Transverse colon (tissue), 4 donors: ENCODE measurements around the gene USP48. TPM values are rescaled to one million over a fixed set of nuclear protein-coding genes. Genes with fewer than 3 reads are reported as not detected.
"Not testable (repeated sequence)": the region's sequence is repeated elsewhere in the genome, so short reads cannot be mapped to it uniquely, and the experiment has no call there.

ENCODE experiments used
- DNase-seq: peaks from one replicate; pipeline ENCODE4 v3.0.0-alpha.2; 2019
- H3K27ac ChIP-seq, 4 donors: fragments of 200-600 bp; sonication (generic); 2 replicates each; pipeline ENCODE4 v1.5.1; 2016 to 2018; ENCODE audit warnings: inconsistent platforms in 4 of 4
- H3K27me3 ChIP-seq: fragments of 200-600 bp; sonication (generic); 2 replicates; pipeline ENCODE4 v1.5.1; 2017; ENCODE audit warnings: inconsistent platforms
- H3K36me3 ChIP-seq, 4 donors: fragments of 200-600 bp; sonication (generic); 2 replicates each; pipeline ENCODE4 v1.5.1; 2017 to 2019; ENCODE audit warnings: inconsistent platforms in 4 of 4
- H3K4me1 ChIP-seq, 4 donors: fragments of 200-600 bp; sonication (generic); 2 replicates each; pipeline ENCODE4 v1.5.1; 2017 to 2020; ENCODE audit warnings: inconsistent platforms in 4 of 4
- H3K4me3 ChIP-seq, 4 donors: fragments of 200-600 bp; sonication (generic); 1 replicate in 1 of 4; 2 replicates in 3 of 4; pipeline versions ENCODE4 v1.5.1 to v1.6.1; 2017 to 2019; ENCODE audit warnings: inconsistent platforms in 4 of 4
- H3K9me3 ChIP-seq, 2 donors: fragments of 200-600 bp; sonication (generic); 2 replicates each; pipeline ENCODE4 v1.5.1; 2017 to 2019; ENCODE audit warnings: inconsistent platforms in 2 of 2
- CTCF ChIP-seq, 5 experiments: fragments of 200-600 bp in 3 of 5; fragments of 450-650 bp in 2 of 5; sonication (generic) in 3 of 5; IDR thresholded peaks; 1 replicate in 2 of 5; 2 replicates in 3 of 5; pipeline ENCODE4 v1.5.1; 2016 to 2017; ENCODE audit warnings: antibody characterized with exemption in 5 of 5, inconsistent platforms in 3 of 5, mild to moderate bottlenecking in 2 of 5, moderate library complexity in 1 of 5
- EP300 ChIP-seq: sonication (generic); formaldehyde crosslinking; IDR thresholded peaks from one replicate; pipeline ENCODE4 v1.6.1; 2017; ENCODE audit warnings: antibody characterized with exemption, low read depth
- POLR2A ChIP-seq: fragments of 450-650 bp; IDR thresholded peaks from one replicate; pipeline ENCODE4 v1.6.1; 2016; ENCODE audit warnings: antibody characterized with exemption, mild to moderate bottlenecking, moderate library complexity
- POLR2AphosphoS5 ChIP-seq, 3 donors: sonication (generic); formaldehyde crosslinking; IDR thresholded peaks; one replicate each; pipeline ENCODE4 v1.6.1; 2016; ENCODE audit warnings: antibody characterized with exemption in 3 of 3
- WGBS, 2 donors: methylation state at CpG; one replicate each; pipeline ENCODE4 v1.1.5; 2018; ENCODE audit warnings: low coverage in 1 of 2; 5-methylcytosine and 5-hydroxymethylcytosine counted together
- in situ Hi-C, 4 donors: fragments of 200-750 bp; cut with MboI; loops; one replicate each; pipeline versions ENCODE4 v1.15.0 to v1.15.1; 2017; ENCODE audit warnings: low sequenced_read_pairs in 3 of 4, low pct_ligation_motif_present in 1 of 4, low pct_unique_long_range_greater_than_20kb in 1 of 4
- intact Hi-C: fragments of 100-400 bp; cut with DNase I; formaldehyde crosslinking; loops from one replicate; pipeline ENCODE4 v1.15.1; 2023; ENCODE audit warnings: low total_unique reads
- total RNA-seq, 4 donors: library from RNA; depleted of rRNA; stranded (reverse); fragments of >200 nt; gene quantifications; one replicate each; pipeline ENCODE4 v1.1.0, GENCODE V29; 2016

USP48 gene
- total RNA-seq, 4 donors from 2014 or later, result 48.4 to 87.3 (median 51.4) TPM

DNA sequence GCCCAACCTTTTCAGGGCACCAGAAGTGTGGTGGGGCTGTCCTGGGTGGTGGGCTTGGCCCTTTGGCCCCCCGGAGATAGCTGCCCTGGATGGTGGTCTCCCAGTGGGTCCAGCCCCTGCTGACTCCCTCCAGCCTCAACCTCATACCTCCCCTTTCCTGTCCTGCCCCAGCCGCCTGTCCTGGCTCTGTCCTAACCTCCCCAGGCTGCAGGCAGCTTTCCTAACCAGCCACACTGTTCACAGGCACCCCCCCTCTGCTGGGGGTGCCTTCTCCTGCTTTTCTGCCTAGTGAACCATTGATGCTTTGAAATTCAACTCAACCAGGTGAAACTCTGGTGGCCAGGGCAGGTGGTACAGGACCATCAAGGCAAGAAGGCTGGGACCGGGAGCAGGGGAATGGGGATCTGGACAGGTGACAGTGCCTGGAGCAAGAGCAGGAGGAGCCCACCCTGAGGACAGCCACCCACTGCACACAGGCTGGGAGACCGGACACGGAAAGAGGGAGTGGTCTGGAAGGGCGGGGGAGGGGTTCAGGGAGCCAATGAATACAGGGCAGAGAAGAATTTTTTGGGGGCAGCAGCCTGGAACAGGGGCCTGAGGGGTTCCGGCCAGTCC, 149.7 kb downstream of the USP48 start:
- peaks cover 6% of the 10 kb centered on the region for H3K27me3 ChIP-seq
- H3K4me1 ChIP-seq, result peaks cover 0 to 13% (median 10%) of the 10 kb centered on the region in 4 donors
- DNase-seq, result no peak
- TF ChIP-seq POLR2AphosphoS5 (IDR thresholded peaks at IDR 0.05), result no peak
- no peak for TF ChIP-seq CTCF (IDR thresholded peaks at IDR 0.05)
- no peak for TF ChIP-seq POLR2A
- no peak for TF ChIP-seq EP300
- in situ Hi-C loops, result no loop called here
- no peak overlapping the region for H3K4me3 ChIP-seq
- intact Hi-C loops, result no loop called here
- H3K9me3 ChIP-seq, result no peaks in the 10 kb centered on the region
- 43 to 66% methylated on average over 3 to 7 of the region's 7 CpGs for WGBS, 2 donors
- H3K36me3 ChIP-seq, result no peaks in the 10 kb centered on the region
- peak overlapping the region; percentile 41 to 69 (median 68) for H3K27ac ChIP-seq

- Histone ChIP-seq H3K27me3 (peaks cover 6% of the 10 kb centered on the region), H3K4me1 (peaks cover 0 to 13% (median 10%) of the 10 kb centered on the region in 4 donors), H3K4me3 (no peak overlapping the region), H3K27ac (peak overlapping the region; percentile 41 to 69 (median 68)), H3K9me3 (no peaks in the 10 kb centered on the region), H3K36me3 (no peaks in the 10 kb centered on the region)
- WGBS, 2 donors, result 42% methylated on average over 19 of the region's 19 CpGs; no CpG with 5 or more reads in 1 of the 2 donors
- intact Hi-C loops, result no loop called here
- in situ Hi-C loops, result no loop called here
- no peak for TF ChIP-seq EP300
- no peak for TF ChIP-seq POLR2A
- TF ChIP-seq CTCF (IDR thresholded peaks at IDR 0.05), result no peak
- TF ChIP-seq POLR2AphosphoS5 (IDR thresholded peaks at IDR 0.05), result no peak
- DNase-seq, result peak; percentile 68
Observed at GRCh38 chr1:21631944-21632887, 150.7 kb downstream of the USP48 start.

GRCh38 chr1:21631590-21631943, 151.4 kb downstream of the USP48 start:
- WGBS, 2 donors, result 85 to 90% methylated on average over 6 to 8 of the region's 8 CpGs
- H3K9me3 ChIP-seq, H3K4me3 ChIP-seq, intact Hi-C loops, in situ Hi-C loops, H3K36me3 ChIP-seq, DNase-seq, H3K27me3 ChIP-seq: not testable (repeated sequence)
- Histone ChIP-seq H3K27ac (peak overlapping the region; percentile 21 to 69 (median 54)), H3K4me1 (peaks cover 0 to 13% (median 10%) of the 10 kb centered on the region in 4 donors)

DNA sequence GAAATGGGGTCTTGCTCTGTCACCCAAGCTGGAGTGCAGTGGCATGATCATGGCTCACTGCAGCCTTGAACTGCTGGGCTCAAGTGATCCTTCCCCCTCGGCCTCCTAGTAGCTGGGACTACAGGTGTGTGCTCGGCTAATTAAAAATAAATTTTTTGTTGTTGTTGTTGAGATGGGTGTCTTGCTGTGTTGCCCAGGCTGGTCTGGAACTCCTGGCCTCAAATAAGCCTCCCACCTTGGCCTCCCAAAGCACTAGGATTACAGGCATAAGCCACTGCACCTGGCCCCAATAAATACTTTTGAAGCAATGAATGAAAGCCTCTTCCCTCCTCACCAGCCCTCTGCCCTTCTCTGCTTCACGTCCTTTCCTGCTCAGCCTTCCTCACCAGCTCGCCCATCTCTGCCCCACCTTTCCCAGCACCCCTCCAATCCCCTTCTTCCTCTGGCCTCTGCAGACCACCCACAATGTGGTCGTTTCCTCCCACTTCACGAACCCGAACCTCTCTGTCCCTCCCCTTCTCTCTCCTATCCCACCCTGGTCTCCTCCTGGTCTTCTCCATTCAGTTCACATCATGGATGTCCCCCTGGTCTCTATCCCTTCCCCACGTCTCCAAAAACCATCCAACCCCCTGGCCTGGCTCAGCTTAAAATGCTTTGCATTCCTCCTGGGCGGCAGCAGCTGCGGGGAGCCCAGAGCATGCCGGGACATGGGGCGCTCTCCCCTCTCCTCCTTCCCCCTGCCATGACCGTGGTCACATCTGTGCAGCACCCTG, 152.2 kb downstream of the USP48 start:
- intact Hi-C loops (no loop called here), in situ Hi-C loops (no loop called here)
- DNase-seq, result no peak
- Histone ChIP-seq H3K4me1 (peaks cover 0 to 13% (median 10%) of the 10 kb centered on the region in 4 donors), H3K36me3 (no peaks in the 10 kb centered on the region), H3K27ac (no peak overlapping the region), H3K9me3 (no peaks in the 10 kb centered on the region), H3K27me3 (peaks cover 6% of the 10 kb centered on the region), H3K4me3 (no peak overlapping the region)
- TF ChIP-seq EP300, result no peak
- no peak for TF ChIP-seq CTCF (IDR thresholded peaks at IDR 0.05)
- TF ChIP-seq POLR2AphosphoS5 (IDR thresholded peaks at IDR 0.05), result no peak
- no peak for TF ChIP-seq POLR2A
- WGBS, 2 donors, result 37 to 63% methylated on average over 4 to 13 of the region's 13 CpGs
